Measurements from ENCODE around the gene GJD4. TPM values are rescaled to one million over a fixed set of nuclear protein-coding genes. Genes with fewer than 3 reads are reported as not detected.

Gene GJD4
- polyA plus RNA-seq, 1 donor from 2014 or later, result not detected

DNA sequence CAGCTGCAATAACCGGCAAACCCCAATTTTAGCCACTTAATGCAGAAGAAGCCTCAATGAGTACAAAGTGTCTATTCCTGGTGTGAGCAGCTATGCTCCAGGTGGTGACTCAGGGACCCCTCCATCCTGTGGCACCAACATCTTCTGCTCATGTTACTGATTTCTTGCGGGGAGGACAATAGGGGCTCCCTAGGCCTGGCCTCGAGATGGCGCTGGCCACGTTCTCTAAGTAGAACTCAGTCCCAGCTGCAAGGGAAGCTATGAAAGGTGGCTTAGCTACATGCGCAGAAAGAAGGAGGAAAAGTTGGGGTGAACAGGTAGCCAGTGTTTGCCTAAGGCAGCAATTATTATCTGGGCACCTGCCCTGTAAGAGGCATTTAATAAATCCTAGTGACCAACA is 6.6 kb downstream of the GJD4 start:
- H2AFZ ChIP-seq (ENCODE audit: low read depth, low read length), result no peak overlapping the region
- no peaks in the 10 kb centered on the region for H3K9me3 ChIP-seq (ENCODE audit: low read length)
- H3K4me3 ChIP-seq (ENCODE audit: low read length), result no peak overlapping the region
- no peaks in the 10 kb centered on the region for H3K9me2 ChIP-seq (ENCODE audit: insufficient read depth, low read length)
- H3K79me2 ChIP-seq (replicated peaks; ENCODE audit: insufficient read depth, low read length), result no peaks in the 10 kb centered on the region
- H3K9ac ChIP-seq (ENCODE audit: low read length), result no peak overlapping the region
- no peak overlapping the region for H3K4me2 ChIP-seq (ENCODE audit: low read length)
- TF ChIP-seq EP300 (conservative IDR thresholded peaks at IDR 0.05; ENCODE audit: poor library complexity, severe bottlenecking) (no peak), MXI1 (conservative IDR thresholded peaks at IDR 0.05; ENCODE audit: poor library complexity, severe bottlenecking) (no peak), TAF1 (IDR thresholded peaks at IDR 0.05; ENCODE audit: low read depth) (no peak), SMC3 (conservative IDR thresholded peaks at IDR 0.05; ENCODE audit: poor library complexity) (no peak), RAD21 (conservative IDR thresholded peaks at IDR 0.05) (no peak), POLR2AphosphoS5 (IDR thresholded peaks at IDR 0.05) (no peak)
- TF ChIP-seq, protein P1, sequence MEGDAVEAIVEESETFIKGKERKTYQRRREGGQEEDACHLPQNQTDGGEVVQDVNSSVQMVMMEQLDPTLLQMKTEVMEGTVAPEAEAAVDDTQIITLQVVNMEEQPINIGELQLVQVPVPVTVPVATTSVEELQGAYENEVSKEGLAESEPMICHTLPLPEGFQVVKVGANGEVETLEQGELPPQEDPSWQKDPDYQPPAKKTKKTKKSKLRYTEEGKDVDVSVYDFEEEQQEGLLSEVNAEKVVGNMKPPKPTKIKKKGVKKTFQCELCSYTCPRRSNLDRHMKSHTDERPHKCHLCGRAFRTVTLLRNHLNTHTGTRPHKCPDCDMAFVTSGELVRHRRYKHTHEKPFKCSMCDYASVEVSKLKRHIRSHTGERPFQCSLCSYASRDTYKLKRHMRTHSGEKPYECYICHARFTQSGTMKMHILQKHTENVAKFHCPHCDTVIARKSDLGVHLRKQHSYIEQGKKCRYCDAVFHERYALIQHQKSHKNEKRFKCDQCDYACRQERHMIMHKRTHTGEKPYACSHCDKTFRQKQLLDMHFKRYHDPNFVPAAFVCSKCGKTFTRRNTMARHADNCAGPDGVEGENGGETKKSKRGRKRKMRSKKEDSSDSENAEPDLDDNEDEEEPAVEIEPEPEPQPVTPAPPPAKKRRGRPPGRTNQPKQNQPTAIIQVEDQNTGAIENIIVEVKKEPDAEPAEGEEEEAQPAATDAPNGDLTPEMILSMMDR (IDR thresholded peaks at IDR 0.05; ENCODE audit: poor library complexity, severe bottlenecking), result no peak
- TF ChIP-seq, protein P2, sequence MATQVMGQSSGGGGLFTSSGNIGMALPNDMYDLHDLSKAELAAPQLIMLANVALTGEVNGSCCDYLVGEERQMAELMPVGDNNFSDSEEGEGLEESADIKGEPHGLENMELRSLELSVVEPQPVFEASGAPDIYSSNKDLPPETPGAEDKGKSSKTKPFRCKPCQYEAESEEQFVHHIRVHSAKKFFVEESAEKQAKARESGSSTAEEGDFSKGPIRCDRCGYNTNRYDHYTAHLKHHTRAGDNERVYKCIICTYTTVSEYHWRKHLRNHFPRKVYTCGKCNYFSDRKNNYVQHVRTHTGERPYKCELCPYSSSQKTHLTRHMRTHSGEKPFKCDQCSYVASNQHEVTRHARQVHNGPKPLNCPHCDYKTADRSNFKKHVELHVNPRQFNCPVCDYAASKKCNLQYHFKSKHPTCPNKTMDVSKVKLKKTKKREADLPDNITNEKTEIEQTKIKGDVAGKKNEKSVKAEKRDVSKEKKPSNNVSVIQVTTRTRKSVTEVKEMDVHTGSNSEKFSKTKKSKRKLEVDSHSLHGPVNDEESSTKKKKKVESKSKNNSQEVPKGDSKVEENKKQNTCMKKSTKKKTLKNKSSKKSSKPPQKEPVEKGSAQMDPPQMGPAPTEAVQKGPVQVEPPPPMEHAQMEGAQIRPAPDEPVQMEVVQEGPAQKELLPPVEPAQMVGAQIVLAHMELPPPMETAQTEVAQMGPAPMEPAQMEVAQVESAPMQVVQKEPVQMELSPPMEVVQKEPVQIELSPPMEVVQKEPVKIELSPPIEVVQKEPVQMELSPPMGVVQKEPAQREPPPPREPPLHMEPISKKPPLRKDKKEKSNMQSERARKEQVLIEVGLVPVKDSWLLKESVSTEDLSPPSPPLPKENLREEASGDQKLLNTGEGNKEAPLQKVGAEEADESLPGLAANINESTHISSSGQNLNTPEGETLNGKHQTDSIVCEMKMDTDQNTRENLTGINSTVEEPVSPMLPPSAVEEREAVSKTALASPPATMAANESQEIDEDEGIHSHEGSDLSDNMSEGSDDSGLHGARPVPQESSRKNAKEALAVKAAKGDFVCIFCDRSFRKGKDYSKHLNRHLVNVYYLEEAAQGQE (IDR thresholded peaks at IDR 0.05; ENCODE audit: borderline replicate concordance), result no peak
- no peaks in the 10 kb centered on the region for H3K27me3 ChIP-seq (ENCODE audit: insufficient read depth, low read depth, low read length)
- no peaks in the 10 kb centered on the region for H3F3A ChIP-seq (ENCODE audit: insufficient read depth, low read length, poor library complexity, severe bottlenecking)
- H3K27ac ChIP-seq (ENCODE audit: low read length), result no peak overlapping the region
- no peaks in the 10 kb centered on the region for H3K36me3 ChIP-seq (ENCODE audit: insufficient read depth, low read length)
- H4K20me1 ChIP-seq (ENCODE audit: insufficient read depth), result no peaks in the 10 kb centered on the region

DNA sequence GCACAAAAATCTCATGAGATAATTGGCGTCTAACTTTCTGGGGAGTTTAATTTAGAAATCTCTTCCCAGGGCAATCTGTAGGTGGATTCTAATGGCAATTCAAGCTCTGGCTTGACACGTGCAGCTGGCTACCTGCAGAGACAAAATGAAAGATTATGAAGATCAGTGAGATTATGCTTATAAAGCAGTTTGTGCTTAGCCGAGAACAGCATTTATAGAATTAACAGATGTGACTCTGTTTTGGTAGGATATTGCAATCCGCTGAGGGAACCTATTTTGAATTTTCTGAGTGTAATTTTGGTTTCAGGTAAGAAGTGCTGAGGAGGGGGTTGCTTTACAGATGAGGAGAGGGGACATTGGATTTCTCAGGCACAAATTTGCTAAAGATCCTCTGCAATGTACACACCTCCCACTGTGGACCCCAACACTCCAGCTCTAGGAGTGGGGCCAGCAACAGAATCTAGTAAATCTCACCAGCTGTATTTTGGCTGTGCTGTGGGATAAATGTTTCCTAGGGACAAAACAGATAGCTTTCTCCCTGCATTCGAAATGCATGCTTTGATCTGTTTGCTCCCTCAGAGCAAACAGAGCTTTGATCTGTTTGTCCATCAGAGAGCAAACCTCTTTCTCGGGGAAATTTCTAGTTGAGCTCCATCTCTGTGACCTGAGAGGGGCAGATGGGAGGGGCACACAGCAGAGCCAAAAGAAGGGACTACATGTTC is 7.4 kb downstream of the GJD4 start:
- Histone ChIP-seq H3K4me3 (ENCODE audit: low read length) (no peak overlapping the region), H4K20me1 (ENCODE audit: insufficient read depth) (no peaks in the 10 kb centered on the region), H3K9ac (ENCODE audit: low read length) (no peak overlapping the region), H3K9me3 (ENCODE audit: low read length) (no peaks in the 10 kb centered on the region), H3K36me3 (ENCODE audit: insufficient read depth, low read length) (no peaks in the 10 kb centered on the region), H3F3A (ENCODE audit: insufficient read depth, low read length, poor library complexity, severe bottlenecking) (no peaks in the 10 kb centered on the region), H3K27me3 (ENCODE audit: insufficient read depth, low read depth, low read length) (no peaks in the 10 kb centered on the region), H3K9me2 (ENCODE audit: insufficient read depth, low read length) (no peaks in the 10 kb centered on the region), H3K79me2 (replicated peaks; ENCODE audit: insufficient read depth, low read length) (no peaks in the 10 kb centered on the region), H2AFZ (ENCODE audit: low read depth, low read length) (no peak overlapping the region), H3K27ac (ENCODE audit: low read length) (no peak overlapping the region), H3K4me2 (ENCODE audit: low read length) (no peak overlapping the region)
- no peak for TF ChIP-seq SMC3 (conservative IDR thresholded peaks at IDR 0.05; ENCODE audit: poor library complexity)
- TF ChIP-seq MXI1 (conservative IDR thresholded peaks at IDR 0.05; ENCODE audit: poor library complexity, severe bottlenecking), result no peak

DNA sequence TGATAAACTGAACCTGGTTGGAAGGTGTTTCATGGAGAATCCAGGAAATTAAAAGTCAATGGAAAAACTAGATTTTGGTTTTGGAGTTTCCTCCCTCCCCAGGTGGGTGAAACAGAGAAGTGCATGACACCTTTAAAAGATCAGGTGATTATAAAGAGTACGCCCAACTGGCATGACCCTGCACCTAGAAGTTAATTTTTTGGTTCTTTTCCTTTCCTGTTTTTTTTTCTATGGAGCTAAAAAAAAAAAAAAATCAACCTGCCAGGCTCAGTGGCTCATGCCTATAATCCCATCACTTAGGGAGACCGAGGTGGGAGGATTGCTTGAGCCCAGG is 7.9 kb downstream of the GJD4 start:
- TF ChIP-seq POLR2AphosphoS5 (IDR thresholded peaks at IDR 0.05) (no peak), TAF1 (IDR thresholded peaks at IDR 0.05; ENCODE audit: low read depth) (no peak), EP300 (conservative IDR thresholded peaks at IDR 0.05; ENCODE audit: poor library complexity, severe bottlenecking) (no peak), RAD21 (conservative IDR thresholded peaks at IDR 0.05) (no peak), EZH2 (IDR thresholded peaks at IDR 0.05; ENCODE audit: borderline replicate concordance, insufficient read depth, low read length, poor library complexity, severe bottlenecking) (no peak), MXI1 (conservative IDR thresholded peaks at IDR 0.05; ENCODE audit: poor library complexity, severe bottlenecking) (no peak)
- TF ChIP-seq, protein P1 (IDR thresholded peaks at IDR 0.05; ENCODE audit: poor library complexity, severe bottlenecking), result no peak
- Histone ChIP-seq H3K4me3 (ENCODE audit: low read length) (no peak overlapping the region), H3K27ac (ENCODE audit: low read length) (no peak overlapping the region), H3F3A (ENCODE audit: insufficient read depth, low read length, poor library complexity, severe bottlenecking) (no peaks in the 10 kb centered on the region), H3K9me3 (ENCODE audit: low read length) (no peaks in the 10 kb centered on the region), H3K27me3 (ENCODE audit: insufficient read depth, low read depth, low read length) (no peaks in the 10 kb centered on the region), H2AFZ (ENCODE audit: low read depth, low read length) (no peak overlapping the region), H3K79me2 (replicated peaks; ENCODE audit: insufficient read depth, low read length) (no peaks in the 10 kb centered on the region), H4K20me1 (ENCODE audit: insufficient read depth) (no peaks in the 10 kb centered on the region), H3K36me3 (ENCODE audit: insufficient read depth, low read length) (no peaks in the 10 kb centered on the region), H3K4me2 (ENCODE audit: low read length) (no peak overlapping the region), H3K9ac (ENCODE audit: low read length) (no peak overlapping the region), H3K9me2 (ENCODE audit: insufficient read depth, low read length) (no peaks in the 10 kb centered on the region)

Measured in neural cell (in vitro differentiated cells).